Mesothelial cell of epicardium (in vitro differentiated cells): Measurements from ENCODE around the gene HVCN1. TPM values are rescaled to one million over a fixed set of nuclear protein-coding genes. Genes with fewer than 3 reads are reported as not detected.

ENCODE experiments used
- DNase-seq, 2 experiments: peaks; one replicate each; pipeline ENCODE4 v3.0.0; 2021; ENCODE audit warnings: low spot score in 2 of 2; ENCODE audit not compliant: unreplicated experiment in 2 of 2
- H3K27ac Mint-ChIP-seq: 2 replicates; pipeline ENCODE4 v1.8.0; 2021; ENCODE audit warnings: mixed read lengths
- H3K27me3 Mint-ChIP-seq: 2 replicates; pipeline ENCODE4 v1.8.0; 2021; ENCODE audit warnings: low read depth, mixed read lengths
- H3K36me3 Mint-ChIP-seq: 2 replicates; pipeline ENCODE4 v1.8.0; 2021; ENCODE audit warnings: mixed read lengths
- H3K4me1 Mint-ChIP-seq: 2 replicates; pipeline ENCODE4 v1.8.0; 2021; ENCODE audit warnings: mixed read lengths
- H3K4me3 Mint-ChIP-seq: 2 replicates; pipeline ENCODE4 v1.8.0; 2021; ENCODE audit warnings: mild to moderate bottlenecking, moderate library complexity, mixed read lengths
- H3K9me3 Mint-ChIP-seq: 2 replicates; pipeline ENCODE4 v1.8.0; 2021; ENCODE audit warnings: mixed read lengths
- total RNA-seq: library from RNA; stranded (reverse); gene quantifications from 3 replicates; pipeline ENCODE4 v1.2.1, GENCODE V29; 2021
- TF ChIP-seq, protein P1 (sequence below): fragments of 200-600 bp; sonication (generic); IDR thresholded peaks from one replicate; pipeline ENCODE4 v1.5.0; 2021; ENCODE audit warnings: antibody characterized with exemption; ENCODE audit not compliant: unreplicated experiment

HVCN1 gene
- total RNA-seq, 1 donor from 2014 or later, result 7.0 TPM

GRCh38 chr12:110599334-110599733 is 89.6 kb downstream of the HVCN1 start:
- Mint-ChIP-seq H3K27ac (no peak overlapping the region), H3K4me1 (no peaks in the 10 kb centered on the region)
- TF ChIP-seq, protein P1, sequence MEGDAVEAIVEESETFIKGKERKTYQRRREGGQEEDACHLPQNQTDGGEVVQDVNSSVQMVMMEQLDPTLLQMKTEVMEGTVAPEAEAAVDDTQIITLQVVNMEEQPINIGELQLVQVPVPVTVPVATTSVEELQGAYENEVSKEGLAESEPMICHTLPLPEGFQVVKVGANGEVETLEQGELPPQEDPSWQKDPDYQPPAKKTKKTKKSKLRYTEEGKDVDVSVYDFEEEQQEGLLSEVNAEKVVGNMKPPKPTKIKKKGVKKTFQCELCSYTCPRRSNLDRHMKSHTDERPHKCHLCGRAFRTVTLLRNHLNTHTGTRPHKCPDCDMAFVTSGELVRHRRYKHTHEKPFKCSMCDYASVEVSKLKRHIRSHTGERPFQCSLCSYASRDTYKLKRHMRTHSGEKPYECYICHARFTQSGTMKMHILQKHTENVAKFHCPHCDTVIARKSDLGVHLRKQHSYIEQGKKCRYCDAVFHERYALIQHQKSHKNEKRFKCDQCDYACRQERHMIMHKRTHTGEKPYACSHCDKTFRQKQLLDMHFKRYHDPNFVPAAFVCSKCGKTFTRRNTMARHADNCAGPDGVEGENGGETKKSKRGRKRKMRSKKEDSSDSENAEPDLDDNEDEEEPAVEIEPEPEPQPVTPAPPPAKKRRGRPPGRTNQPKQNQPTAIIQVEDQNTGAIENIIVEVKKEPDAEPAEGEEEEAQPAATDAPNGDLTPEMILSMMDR, result no peak

More at GRCh38 chr12:110599334-110599733, 89.6 kb downstream of the HVCN1 start:
- DNase-seq, result no peak
- H3K4me3 Mint-ChIP-seq, result no peak overlapping the region
- H3K27me3 Mint-ChIP-seq, result no peaks in the 10 kb centered on the region
- no peaks in the 10 kb centered on the region for H3K9me3 Mint-ChIP-seq
- no peaks in the 10 kb centered on the region for H3K36me3 Mint-ChIP-seq

Other genes with a start within 250 kb of the HVCN1 start
- gene ARPC3, start 238.8 kb downstream of the HVCN1 start, total RNA-seq, result 144 to 149 TPM (median 146 TPM) in 3 replicates
- 12.7 to 14.5 TPM (median 13.9 TPM) in 3 replicates for gene GPN3, start 220.9 kb downstream of the HVCN1 start, total RNA-seq
- 9.9 to 11.6 TPM (median 10.3 TPM) in 3 replicates for gene FAM216A, start 220.3 kb downstream of the HVCN1 start, total RNA-seq
- 71.3 to 77.0 TPM (median 74.2 TPM) in 3 replicates for gene VPS29, start 187.0 kb downstream of the HVCN1 start, total RNA-seq
- gene RAD9B, start 186.8 kb downstream of the HVCN1 start, total RNA-seq, result 0.51 to 0.73 TPM (median 0.54 TPM) in 3 replicates
- 14.2 to 15.3 TPM (median 14.5 TPM) in 3 replicates for gene PPTC7, start 105.8 kb downstream of the HVCN1 start, total RNA-seq
- 57.7 to 64.5 TPM (median 63.4 TPM) in 3 replicates for gene TCTN1, start 75.0 kb downstream of the HVCN1 start, total RNA-seq
- 147 to 156 TPM (median 150 TPM) in 3 replicates for gene PPP1CC, start 53.8 kb upstream of the HVCN1 start, total RNA-seq
- gene CCDC63, start 157.9 kb upstream of the HVCN1 start, total RNA-seq, result not detected in 3 replicates
- not detected in 3 replicates for gene MYL2, start 231.5 kb upstream of the HVCN1 start, total RNA-seq